CMK (cell line): ENCODE measurements around the gene GNAQ.
"Not testable (repeated sequence)": the region's sequence is repeated elsewhere in the genome, so short reads cannot be mapped to it uniquely, and the experiment has no call there.

Source experiments
- DNase-seq: peaks from one replicate; pipeline ENCODE4 v3.0.0-alpha.2; 2010; ENCODE audit warnings: low read depth

The GNAQ gene

GRCh38 chr9:77903666-77904285 lies 127.8 kb downstream of the GNAQ start:
- no peak for DNase-seq

GRCh38 chr9:77901771-77902170 lies 129.8 kb downstream of the GNAQ start:
- no peak for DNase-seq

GRCh38 chr9:77901018-77901417 lies 130.6 kb downstream of the GNAQ start:
- no peak for DNase-seq

GRCh38 chr9:77899679-77900354 lies 131.8 kb downstream of the GNAQ start:
- DNase-seq: no peak

- DNase-seq: no peak
Observed at GRCh38 chr9:77898864-77899263, 132.7 kb downstream of the GNAQ start.

- DNase-seq: no peak
Observed at GRCh38 chr9:77896938-77897667, 134.5 kb downstream of the GNAQ start.

- no peak for DNase-seq
Observed at GRCh38 chr9:77896269-77896937, 135.2 kb downstream of the GNAQ start.

- no peak for DNase-seq
Observed at GRCh38 chr9:77893706-77894105, 137.9 kb downstream of the GNAQ start.

- no peak for DNase-seq
Observed at GRCh38 chr9:77892955-77893514, 138.6 kb downstream of the GNAQ start.

GRCh38 chr9:77892171-77892570 lies 139.4 kb downstream of the GNAQ start:
- DNase-seq: no peak

GRCh38 chr9:77891128-77891800 lies 140.3 kb downstream of the GNAQ start:
- no peak for DNase-seq

GRCh38 chr9:77887662-77888061 lies 143.9 kb downstream of the GNAQ start:
- no peak for DNase-seq

- DNase-seq: no peak
Observed at GRCh38 chr9:77885104-77885672, 146.4 kb downstream of the GNAQ start.

GRCh38 chr9:77883846-77884771 lies 147.5 kb downstream of the GNAQ start:
- DNase-seq: no peak

GRCh38 chr9:77883133-77883532 lies 148.5 kb downstream of the GNAQ start:
- DNase-seq: no peak

- no peak for DNase-seq
Observed at GRCh38 chr9:77882294-77882693, 149.3 kb downstream of the GNAQ start.

GRCh38 chr9:77881634-77882033 lies 150.0 kb downstream of the GNAQ start:
- DNase-seq: not testable (repeated sequence)

- no peak for DNase-seq
Observed at GRCh38 chr9:77881111-77881510, 150.5 kb downstream of the GNAQ start.

- DNase-seq: no peak
Observed at GRCh38 chr9:77879437-77879943, 152.1 kb downstream of the GNAQ start.

GRCh38 chr9:77878793-77879192 lies 152.8 kb downstream of the GNAQ start:
- DNase-seq: not testable (repeated sequence)
